HG03342 (cell line): ENCODE measurements around the gene CLTB.

Experiments used
- ATAC-seq: cut with Tn5 transposase; IDR thresholded peaks from one replicate; pipeline ENCODE4 v1.9.1; 2021; ENCODE audit warnings: mild to moderate bottlenecking, moderate library complexity; ENCODE audit not compliant: unreplicated experiment

CLTB gene

GRCh38 chr5:176383961-176384360 is 32.4 kb downstream of the CLTB start:
- no peak for ATAC-seq

GRCh38 chr5:176383248-176383905 is 33.0 kb downstream of the CLTB start:
- ATAC-seq: no peak

GRCh38 chr5:176382721-176383120 is 33.6 kb downstream of the CLTB start:
- no peak for ATAC-seq

- ATAC-seq: no peak
Measured at GRCh38 chr5:176381979-176382378, 34.4 kb downstream of the CLTB start.

GRCh38 chr5:176381423-176381822 is 34.9 kb downstream of the CLTB start:
- no peak for ATAC-seq

- ATAC-seq: no peak
Measured at GRCh38 chr5:176379881-176380280, 36.5 kb downstream of the CLTB start.

GRCh38 chr5:176373100-176373818 is 43.1 kb downstream of the CLTB start:
- no peak for ATAC-seq

GRCh38 chr5:176371621-176372539 is 44.5 kb downstream of the CLTB start:
- no peak for ATAC-seq

- ATAC-seq: no peak
Measured at GRCh38 chr5:176369934-176370711, 46.2 kb downstream of the CLTB start.

GRCh38 chr5:176368726-176369125 is 47.6 kb downstream of the CLTB start:
- ATAC-seq: no peak

GRCh38 chr5:176366232-176366894 is 50.0 kb downstream of the CLTB start:
- ATAC-seq: no peak

GRCh38 chr5:176365351-176366231 is 50.7 kb downstream of the CLTB start, which contains the start of gene ARL10:
ARL10 (plus strand) TSS chr5:176365487; CDS start chr5:176365564, 77 bp downstream.
- peak; percentile 38 for ATAC-seq

GRCh38 chr5:176364765-176365350 is 51.5 kb downstream of the CLTB start:
- ATAC-seq: peak; percentile 6

- ATAC-seq: peak; percentile 17
Measured at GRCh38 chr5:176362233-176362490, 54.2 kb downstream of the CLTB start.

GRCh38 chr5:176361437-176362232 is 54.7 kb downstream of the CLTB start, which contains the start of gene KIAA1191:
KIAA1191 (minus strand) TSS chr5:176361764; CDS start chr5:176359508, 2,256 bp downstream.
- ATAC-seq: peak; percentile 84

GRCh38 chr5:176360894-176361436 is 55.4 kb downstream of the CLTB start:
- no peak for ATAC-seq

GRCh38 chr5:176359658-176360057 is 56.7 kb downstream of the CLTB start:
- no peak for ATAC-seq

- no peak for ATAC-seq
Measured at GRCh38 chr5:176356179-176356566, 60.2 kb downstream of the CLTB start.
